Activated CD4-positive, alpha-beta T cell treated with anti-CD3 and anti-CD28 coated beads, Interleukin-2, amount 50 U/mL, for 24 hours (primary cell): ENCODE data around the gene GOSR1.
"Not testable (repeated sequence)": the region's sequence is repeated elsewhere in the genome, so short reads cannot be mapped to it uniquely, and the experiment has no call there.

Source experiments
- DNase-seq, 2 donors: peaks; one replicate each; pipeline ENCODE4 v3.0.0-alpha.2; 2020; ENCODE audit warnings: low read depth in 1 of 2, low spot score in 1 of 2

Gene GOSR1

GRCh38 chr17:30560117-30561026 lies 83.2 kb downstream of the GOSR1 start:
- DNase-seq = not testable (repeated sequence)

DNA sequence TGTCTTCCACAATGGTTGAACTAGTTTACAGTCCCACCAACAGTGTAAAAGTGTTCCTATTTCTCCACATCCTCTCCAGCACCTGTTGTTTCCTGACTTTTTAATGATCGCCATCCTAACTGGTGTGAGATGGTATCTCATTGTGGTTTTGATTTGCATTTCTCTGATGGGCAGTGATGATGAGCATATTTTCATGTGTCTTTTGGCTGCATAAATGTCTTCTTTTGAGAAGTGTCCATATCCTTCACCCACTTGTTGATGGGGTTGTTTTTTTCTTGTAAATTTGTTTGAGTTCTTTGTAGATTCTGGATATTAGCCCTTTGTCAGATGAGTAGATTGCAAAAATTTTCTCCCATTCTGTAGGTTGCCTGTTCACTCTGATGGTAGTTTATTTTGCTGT lies 84.6 kb downstream of the GOSR1 start:
- not testable (repeated sequence) for DNase-seq

- DNase-seq = not testable (repeated sequence)
These were observed 86.1 kb downstream of the GOSR1 start for GRCh38 chr17:30563131-30563904.

GRCh38 chr17:30563905-30564390 lies 86.7 kb downstream of the GOSR1 start:
- DNase-seq = not testable (repeated sequence)

- not testable (repeated sequence) for DNase-seq
These were observed 87.3 kb downstream of the GOSR1 start for GRCh38 chr17:30564422-30565072.

GRCh38 chr17:30565073-30565935 lies 88.1 kb downstream of the GOSR1 start:
- DNase-seq = no peak

DNA sequence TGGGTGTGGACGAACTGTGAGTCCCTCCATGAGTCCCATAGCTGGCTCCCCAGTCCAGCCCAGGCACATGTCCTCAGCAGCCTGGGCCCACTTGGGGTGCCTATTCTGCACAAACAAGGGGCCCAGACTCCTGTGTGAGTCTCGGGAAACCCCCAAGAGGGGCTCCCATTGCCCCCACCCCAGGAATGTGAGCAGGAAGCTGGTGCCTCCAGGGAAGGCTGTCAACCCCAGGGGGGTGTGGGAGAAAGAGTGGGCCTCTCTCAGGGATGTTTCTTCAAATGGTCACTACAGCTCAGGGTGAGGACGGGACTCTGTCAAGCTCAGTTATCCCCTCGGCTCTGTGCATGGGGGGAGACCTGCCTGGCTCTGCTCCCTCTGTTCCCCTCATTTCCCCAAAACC lies 88.9 kb downstream of the GOSR1 start:
- not testable (repeated sequence) for DNase-seq

- DNase-seq = not testable (repeated sequence)
These were observed 89.5 kb downstream of the GOSR1 start for GRCh38 chr17:30566516-30567225.

GRCh38 chr17:30567231-30568116 lies 90.3 kb downstream of the GOSR1 start:
- no peak for DNase-seq

DNA sequence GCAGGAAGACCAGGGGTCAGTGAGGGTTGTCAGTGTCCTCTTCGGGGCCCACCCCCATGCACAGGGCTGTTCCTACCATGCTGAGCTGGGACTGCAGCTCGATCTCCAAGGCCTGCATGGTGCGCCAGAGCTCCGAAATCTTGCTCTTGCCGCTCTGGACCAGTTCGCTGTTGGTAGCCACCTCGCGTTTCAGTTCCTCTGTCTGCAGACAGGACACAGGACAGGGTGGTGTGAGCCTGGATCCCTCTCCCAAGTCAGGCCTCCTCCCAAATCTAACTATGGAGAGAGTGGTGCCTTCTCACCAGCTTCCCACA lies 90.9 kb downstream of the GOSR1 start:
- no peak for DNase-seq

DNA sequence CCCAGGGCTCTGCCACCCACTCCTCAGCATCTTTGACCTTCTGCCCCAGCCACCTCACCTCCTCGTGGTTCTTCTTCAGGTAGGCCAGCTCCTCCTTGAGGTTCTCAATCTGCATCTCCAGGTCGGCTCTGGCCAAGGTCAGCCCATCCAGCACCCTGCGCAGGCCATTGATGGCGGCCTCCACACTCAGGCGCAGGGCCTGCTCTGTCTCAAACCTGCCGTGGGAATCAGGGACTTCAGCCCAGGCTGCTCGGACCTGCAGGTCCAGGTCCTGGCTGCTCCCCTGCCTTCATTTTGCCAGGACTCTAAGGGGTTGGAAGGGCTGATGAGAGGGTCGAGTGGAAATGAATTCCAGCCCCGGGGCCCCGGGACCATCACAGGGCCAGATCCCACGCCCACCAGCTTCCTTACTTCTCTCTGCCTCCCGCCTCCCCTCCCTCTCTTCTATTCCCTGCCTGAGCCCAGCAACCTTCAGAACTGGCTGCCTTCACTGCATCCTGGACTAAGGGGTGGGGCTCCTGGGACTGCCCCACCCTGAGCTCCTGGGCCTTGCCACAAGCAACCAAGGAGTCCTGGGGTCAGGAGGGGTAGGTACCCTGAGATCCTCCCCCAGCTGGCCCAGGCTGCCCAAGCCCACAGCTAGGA lies 92.4 kb downstream of the GOSR1 start:
- not testable (repeated sequence) for DNase-seq

DNA sequence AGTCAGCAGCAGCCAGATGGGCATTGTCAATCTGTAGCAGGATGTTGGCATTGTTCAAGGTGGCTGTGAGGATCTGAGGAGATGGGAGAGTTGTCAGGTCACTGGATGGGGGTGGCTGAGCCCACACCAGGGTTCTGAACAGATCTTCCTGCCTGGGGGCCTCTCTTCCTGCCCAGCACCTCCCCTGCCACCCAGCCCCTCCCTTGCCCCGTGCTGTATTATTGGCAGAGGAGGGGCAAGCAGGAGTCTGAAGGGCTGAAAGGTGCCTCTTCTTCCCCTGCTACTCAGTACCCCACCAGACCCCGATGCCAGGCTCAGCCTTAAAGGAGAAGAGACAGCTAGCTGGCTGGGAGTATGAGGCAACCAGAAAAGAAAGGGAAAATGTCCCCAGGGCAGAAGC lies 93.0 kb downstream of the GOSR1 start:
- no peak for DNase-seq

GRCh38 chr17:30570596-30571265 lies 93.5 kb downstream of the GOSR1 start:
- DNase-seq = no peak

- DNase-seq = not testable (repeated sequence)
These were observed 94.2 kb downstream of the GOSR1 start for GRCh38 chr17:30571404-30571803.

GRCh38 chr17:30571921-30572320 lies 94.7 kb downstream of the GOSR1 start:
- no peak for DNase-seq

- DNase-seq = not testable (repeated sequence)
These were observed 95.7 kb downstream of the GOSR1 start for GRCh38 chr17:30572651-30573554.
